Neural cell (in vitro differentiated cells): Measurements from ENCODE around the gene BBS1.

Experiments
- MXI1 ChIP-seq: fragments of 450-650 bp; conservative IDR thresholded peaks from 2 replicates; pipeline ENCODE4 v1.6.1; 2014; ENCODE audit warnings: antibody characterized with exemption, mild to moderate bottlenecking; ENCODE audit not compliant: poor library complexity, severe bottlenecking
- POLR2AphosphoS5 ChIP-seq: IDR thresholded peaks from 2 replicates; pipeline ENCODE4 v1.6.1; 2012
- RAD21 ChIP-seq: fragments of 450-650 bp; conservative IDR thresholded peaks from 2 replicates; pipeline ENCODE4 v1.6.1; 2014; ENCODE audit warnings: antibody characterized with exemption, mild to moderate bottlenecking, moderate library complexity
- SMC3 ChIP-seq: fragments of 450-650 bp; conservative IDR thresholded peaks from 2 replicates; pipeline ENCODE4 v1.6.1; 2014; ENCODE audit warnings: antibody characterized with exemption, mild to moderate bottlenecking, moderate library complexity; ENCODE audit not compliant: poor library complexity
- TF ChIP-seq, protein P1 (sequence below): fragments of 450-650 bp; IDR thresholded peaks from 2 replicates; pipeline ENCODE4 v1.5.1; 2014; ENCODE audit warnings: antibody characterized with exemption, mild to moderate bottlenecking, moderate library complexity; ENCODE audit not compliant: poor library complexity, severe bottlenecking
- TF ChIP-seq, protein P2 (sequence below): IDR thresholded peaks from 2 replicates; pipeline ENCODE4 v1.6.1; 2012; ENCODE audit warnings: borderline replicate concordance

DNA sequence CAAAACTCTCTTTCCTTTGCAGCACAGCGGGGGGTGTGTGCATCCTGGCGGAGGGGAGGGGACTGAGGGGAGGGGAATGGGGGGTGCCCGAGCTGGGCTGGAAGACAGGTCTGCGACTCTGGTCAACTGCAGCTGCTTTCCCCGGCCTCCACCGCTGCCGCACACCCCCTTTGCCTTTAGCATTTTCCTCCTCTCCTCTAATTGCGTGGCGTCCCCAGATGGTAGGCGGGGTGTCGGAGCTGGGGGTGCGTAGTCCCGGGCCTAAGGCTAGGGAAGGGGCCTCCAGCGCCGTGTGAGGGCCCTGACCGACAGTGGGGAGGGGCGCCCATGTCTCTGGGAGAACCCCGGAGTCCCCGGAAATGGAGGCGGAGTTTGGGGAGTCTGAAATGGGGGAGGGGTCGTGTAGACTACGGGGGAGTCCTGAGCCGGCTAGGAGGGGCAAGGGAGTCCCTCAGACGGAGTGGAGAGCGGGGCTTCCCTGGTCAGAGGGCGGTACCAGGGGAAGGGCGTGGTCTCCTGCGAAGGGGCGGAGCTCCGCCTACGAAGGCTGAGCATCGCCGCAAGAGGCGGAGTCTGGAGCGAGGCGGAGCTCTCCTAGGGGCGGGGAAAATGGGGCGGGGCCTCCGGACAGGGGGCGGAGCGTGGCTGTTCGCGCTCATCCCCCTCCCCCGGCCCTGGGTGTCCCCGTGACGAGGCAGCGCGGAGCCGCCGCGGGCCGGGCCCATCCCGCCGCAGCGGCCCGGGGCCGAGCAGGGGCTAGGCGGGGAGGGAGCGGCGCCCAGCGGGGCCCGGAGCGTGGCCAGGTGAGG, 44.0 kb upstream of the BBS1 start, which contains the start of gene PELI3:
- TF ChIP-seq, protein P1, sequence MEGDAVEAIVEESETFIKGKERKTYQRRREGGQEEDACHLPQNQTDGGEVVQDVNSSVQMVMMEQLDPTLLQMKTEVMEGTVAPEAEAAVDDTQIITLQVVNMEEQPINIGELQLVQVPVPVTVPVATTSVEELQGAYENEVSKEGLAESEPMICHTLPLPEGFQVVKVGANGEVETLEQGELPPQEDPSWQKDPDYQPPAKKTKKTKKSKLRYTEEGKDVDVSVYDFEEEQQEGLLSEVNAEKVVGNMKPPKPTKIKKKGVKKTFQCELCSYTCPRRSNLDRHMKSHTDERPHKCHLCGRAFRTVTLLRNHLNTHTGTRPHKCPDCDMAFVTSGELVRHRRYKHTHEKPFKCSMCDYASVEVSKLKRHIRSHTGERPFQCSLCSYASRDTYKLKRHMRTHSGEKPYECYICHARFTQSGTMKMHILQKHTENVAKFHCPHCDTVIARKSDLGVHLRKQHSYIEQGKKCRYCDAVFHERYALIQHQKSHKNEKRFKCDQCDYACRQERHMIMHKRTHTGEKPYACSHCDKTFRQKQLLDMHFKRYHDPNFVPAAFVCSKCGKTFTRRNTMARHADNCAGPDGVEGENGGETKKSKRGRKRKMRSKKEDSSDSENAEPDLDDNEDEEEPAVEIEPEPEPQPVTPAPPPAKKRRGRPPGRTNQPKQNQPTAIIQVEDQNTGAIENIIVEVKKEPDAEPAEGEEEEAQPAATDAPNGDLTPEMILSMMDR: no peak
- TF ChIP-seq POLR2AphosphoS5 (peak; percentile 30), MXI1 (no peak), RAD21 (no peak), SMC3 (no peak)
- TF ChIP-seq, protein P2, sequence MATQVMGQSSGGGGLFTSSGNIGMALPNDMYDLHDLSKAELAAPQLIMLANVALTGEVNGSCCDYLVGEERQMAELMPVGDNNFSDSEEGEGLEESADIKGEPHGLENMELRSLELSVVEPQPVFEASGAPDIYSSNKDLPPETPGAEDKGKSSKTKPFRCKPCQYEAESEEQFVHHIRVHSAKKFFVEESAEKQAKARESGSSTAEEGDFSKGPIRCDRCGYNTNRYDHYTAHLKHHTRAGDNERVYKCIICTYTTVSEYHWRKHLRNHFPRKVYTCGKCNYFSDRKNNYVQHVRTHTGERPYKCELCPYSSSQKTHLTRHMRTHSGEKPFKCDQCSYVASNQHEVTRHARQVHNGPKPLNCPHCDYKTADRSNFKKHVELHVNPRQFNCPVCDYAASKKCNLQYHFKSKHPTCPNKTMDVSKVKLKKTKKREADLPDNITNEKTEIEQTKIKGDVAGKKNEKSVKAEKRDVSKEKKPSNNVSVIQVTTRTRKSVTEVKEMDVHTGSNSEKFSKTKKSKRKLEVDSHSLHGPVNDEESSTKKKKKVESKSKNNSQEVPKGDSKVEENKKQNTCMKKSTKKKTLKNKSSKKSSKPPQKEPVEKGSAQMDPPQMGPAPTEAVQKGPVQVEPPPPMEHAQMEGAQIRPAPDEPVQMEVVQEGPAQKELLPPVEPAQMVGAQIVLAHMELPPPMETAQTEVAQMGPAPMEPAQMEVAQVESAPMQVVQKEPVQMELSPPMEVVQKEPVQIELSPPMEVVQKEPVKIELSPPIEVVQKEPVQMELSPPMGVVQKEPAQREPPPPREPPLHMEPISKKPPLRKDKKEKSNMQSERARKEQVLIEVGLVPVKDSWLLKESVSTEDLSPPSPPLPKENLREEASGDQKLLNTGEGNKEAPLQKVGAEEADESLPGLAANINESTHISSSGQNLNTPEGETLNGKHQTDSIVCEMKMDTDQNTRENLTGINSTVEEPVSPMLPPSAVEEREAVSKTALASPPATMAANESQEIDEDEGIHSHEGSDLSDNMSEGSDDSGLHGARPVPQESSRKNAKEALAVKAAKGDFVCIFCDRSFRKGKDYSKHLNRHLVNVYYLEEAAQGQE: no peak
